Breast epithelium (tissue), 4 donors: ENCODE results near the gene CACNB1. TPM values are rescaled to one million over a fixed set of nuclear protein-coding genes. Genes with fewer than 3 reads are reported as not detected.

Experiments used
- DNase-seq, 2 donors: peaks; one replicate each; pipeline ENCODE4 v3.0.0-alpha.2; 2019; ENCODE audit warnings: low spot score in 2 of 2
- H3K27ac ChIP-seq, 2 donors: fragments of 200-600 bp; sonication (generic) in 1 of 2; one replicate each; pipeline ENCODE4 v1.5.1; 2016 to 2019; ENCODE audit warnings: mild to moderate bottlenecking in 1 of 2
- H3K27me3 ChIP-seq, 2 donors: fragments of 200-600 bp; sonication (generic) in 1 of 2; one replicate each; pipeline versions ENCODE4 v1.5.1 to v1.6.0; 2017 to 2019; ENCODE audit warnings: control low read depth in 1 of 2, mild to moderate bottlenecking in 1 of 2
- H3K36me3 ChIP-seq: fragments of 200-600 bp; one replicate; pipeline ENCODE4 v1.5.1; 2019
- H3K4me1 ChIP-seq, 2 donors: fragments of 200-600 bp; sonication (generic); one replicate each; pipeline ENCODE4 v1.5.1; 2016 to 2019; ENCODE audit warnings: control low read depth in 1 of 2
- H3K4me3 ChIP-seq, 3 donors: fragments of 200-600 bp; sonication (generic); 1 replicate in 2 of 3; 2 replicates in 1 of 3; pipeline ENCODE4 v1.5.1; 2016 to 2019; ENCODE audit warnings: mild to moderate bottlenecking in 3 of 3, moderate library complexity in 2 of 3
- H3K9me3 ChIP-seq, 2 donors: fragments of 200-600 bp; sonication (generic) in 1 of 2; one replicate each; pipeline ENCODE4 v1.5.1; 2016 to 2019; ENCODE audit warnings: control low read depth in 1 of 2
- POLR2A ChIP-seq: fragments of 450-650 bp; IDR thresholded peaks from one replicate; pipeline ENCODE4 v1.6.1; 2016; ENCODE audit warnings: antibody characterized with exemption, mild to moderate bottlenecking, moderate library complexity
- POLR2AphosphoS5 ChIP-seq, 3 donors: sonication (generic); formaldehyde crosslinking; IDR thresholded peaks; one replicate each; pipeline ENCODE4 v1.6.1; 2017; ENCODE audit warnings: antibody characterized with exemption in 3 of 3
- intact Hi-C: fragments of 100-400 bp; cut with DNase I; formaldehyde crosslinking; loops from one replicate; pipeline ENCODE4 v1.15.1; 2023; ENCODE audit warnings: low total_unique reads
- total RNA-seq, 3 donors: library from RNA; depleted of rRNA; stranded (reverse); fragments of >200 nt; gene quantifications; one replicate each; pipeline ENCODE4 v1.1.0, GENCODE V29; 2016
- TF ChIP-seq, protein P1 (sequence below), 3 donors: fragments of 450-650 bp; IDR thresholded peaks; one replicate each; pipeline ENCODE4 v1.5.1; 2016 to 2017; ENCODE audit warnings: antibody characterized with exemption in 3 of 3, mild to moderate bottlenecking in 3 of 3, moderate library complexity in 3 of 3

Gene CACNB1
- total RNA-seq, 3 donors from 2014 or later = 12.8 to 21.2 (median 13.9) TPM

DNA sequence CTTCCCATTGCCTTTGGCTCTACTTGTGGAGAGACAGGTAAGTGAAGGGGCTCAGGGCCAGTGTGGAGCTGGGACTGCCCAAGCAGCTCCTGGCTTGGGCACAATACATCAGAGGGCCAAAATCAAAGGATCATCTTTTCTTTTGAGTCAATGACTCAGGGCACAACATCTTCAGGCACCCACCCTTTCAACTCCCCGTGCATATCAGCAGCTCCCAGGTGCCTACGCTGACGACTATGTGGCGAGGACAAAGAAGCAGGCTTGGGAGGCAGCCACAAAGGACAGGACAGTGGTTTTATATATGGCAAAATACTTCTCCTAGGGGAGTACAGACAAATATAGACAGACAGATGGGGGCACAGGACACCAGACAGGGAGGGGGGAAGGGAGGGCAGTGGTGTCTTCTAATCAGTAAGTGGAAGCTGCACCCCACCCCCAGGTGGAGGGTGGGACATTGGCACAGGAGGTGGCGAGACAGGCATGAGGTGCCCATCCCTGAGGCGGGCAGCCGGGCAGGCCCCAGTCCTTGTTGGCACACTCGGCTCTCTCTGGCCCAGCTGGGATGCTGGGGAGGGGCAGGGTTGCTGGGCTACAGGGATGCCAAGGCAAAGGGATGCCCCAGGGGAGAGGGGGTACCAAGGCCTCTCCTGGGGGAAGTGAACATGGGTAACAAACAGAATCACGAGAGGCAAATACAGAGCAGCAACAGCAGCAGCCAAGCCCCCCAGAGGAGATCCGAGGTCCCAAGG, 23.8 kb downstream of the CACNB1 start:
- DNase-seq = no peak
- Histone ChIP-seq H3K4me3 (no peak overlapping the region), H3K27ac (no peak overlapping the region), H3K4me1 (no peaks in the 10 kb centered on the region), H3K27me3 (no peaks in the 10 kb centered on the region), H3K9me3 (no peaks in the 10 kb centered on the region), H3K36me3 (no peaks in the 10 kb centered on the region)
- no peak for TF ChIP-seq POLR2AphosphoS5 (IDR thresholded peaks at IDR 0.05)
- TF ChIP-seq POLR2A = no peak
- TF ChIP-seq, protein P1, sequence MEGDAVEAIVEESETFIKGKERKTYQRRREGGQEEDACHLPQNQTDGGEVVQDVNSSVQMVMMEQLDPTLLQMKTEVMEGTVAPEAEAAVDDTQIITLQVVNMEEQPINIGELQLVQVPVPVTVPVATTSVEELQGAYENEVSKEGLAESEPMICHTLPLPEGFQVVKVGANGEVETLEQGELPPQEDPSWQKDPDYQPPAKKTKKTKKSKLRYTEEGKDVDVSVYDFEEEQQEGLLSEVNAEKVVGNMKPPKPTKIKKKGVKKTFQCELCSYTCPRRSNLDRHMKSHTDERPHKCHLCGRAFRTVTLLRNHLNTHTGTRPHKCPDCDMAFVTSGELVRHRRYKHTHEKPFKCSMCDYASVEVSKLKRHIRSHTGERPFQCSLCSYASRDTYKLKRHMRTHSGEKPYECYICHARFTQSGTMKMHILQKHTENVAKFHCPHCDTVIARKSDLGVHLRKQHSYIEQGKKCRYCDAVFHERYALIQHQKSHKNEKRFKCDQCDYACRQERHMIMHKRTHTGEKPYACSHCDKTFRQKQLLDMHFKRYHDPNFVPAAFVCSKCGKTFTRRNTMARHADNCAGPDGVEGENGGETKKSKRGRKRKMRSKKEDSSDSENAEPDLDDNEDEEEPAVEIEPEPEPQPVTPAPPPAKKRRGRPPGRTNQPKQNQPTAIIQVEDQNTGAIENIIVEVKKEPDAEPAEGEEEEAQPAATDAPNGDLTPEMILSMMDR (IDR thresholded peaks at IDR 0.05) = no peak
- intact Hi-C loops = no loop called here

DNA sequence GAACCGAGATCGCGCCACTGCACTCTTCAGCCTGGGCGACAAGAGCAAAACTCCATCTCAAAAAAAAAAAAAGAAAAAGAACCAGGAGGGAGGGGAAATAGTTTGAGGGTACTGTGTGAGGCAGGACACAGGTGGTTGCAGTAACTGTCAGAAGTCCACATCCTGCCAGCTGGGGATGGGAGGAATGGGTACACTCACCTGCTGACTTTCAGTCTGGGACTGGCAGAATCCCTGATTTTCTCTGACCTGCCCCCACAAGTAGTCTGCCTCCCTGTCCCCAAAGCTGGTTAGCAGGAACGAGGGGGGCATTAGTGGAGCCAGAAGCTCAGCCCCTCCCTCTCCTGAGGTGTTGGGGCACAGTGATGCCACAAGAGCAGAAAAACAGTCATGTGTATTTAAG, 24.4 kb downstream of the CACNB1 start:
- DNase-seq = no peak
- TF ChIP-seq POLR2A = no peak
- TF ChIP-seq, protein P1 (IDR thresholded peaks at IDR 0.05) = no peak
- TF ChIP-seq POLR2AphosphoS5 (IDR thresholded peaks at IDR 0.05) = no peak
- Histone ChIP-seq H3K4me1 (no peaks in the 10 kb centered on the region), H3K4me3 (no peak overlapping the region), H3K9me3 (no peaks in the 10 kb centered on the region), H3K27ac (no peak overlapping the region), H3K27me3 (no peaks in the 10 kb centered on the region), H3K36me3 (no peaks in the 10 kb centered on the region)
- intact Hi-C loops = no loop called here

DNA sequence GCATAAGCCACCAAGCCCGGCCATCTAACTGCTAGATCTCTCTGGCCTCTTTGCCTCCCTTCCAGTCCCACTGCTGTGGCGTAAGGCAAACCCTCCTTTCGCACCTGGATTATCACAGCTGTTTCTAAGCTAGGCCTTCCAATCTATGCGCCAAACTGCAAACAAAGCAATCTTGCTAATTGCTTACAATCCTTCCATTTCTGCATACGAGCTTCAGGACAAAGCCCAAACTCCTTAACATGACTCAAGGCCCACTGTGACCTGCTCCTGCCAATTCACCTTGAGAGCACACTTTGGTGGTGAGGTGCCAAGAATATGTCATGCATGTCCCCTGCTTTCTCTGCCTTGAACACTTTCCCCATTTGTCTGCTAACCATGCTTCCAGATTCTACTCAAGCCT, 25.5 kb downstream of the CACNB1 start:
- TF ChIP-seq POLR2A = no peak
- DNase-seq = no peak
- no peaks in the 10 kb centered on the region for H3K27me3 ChIP-seq
- no peak overlapping the region for H3K4me3 ChIP-seq
- H3K27ac ChIP-seq = no peak overlapping the region
- H3K36me3 ChIP-seq = no peaks in the 10 kb centered on the region
- H3K4me1 ChIP-seq = no peaks in the 10 kb centered on the region
- no peaks in the 10 kb centered on the region for H3K9me3 ChIP-seq
- intact Hi-C loops = no loop called here

DNA sequence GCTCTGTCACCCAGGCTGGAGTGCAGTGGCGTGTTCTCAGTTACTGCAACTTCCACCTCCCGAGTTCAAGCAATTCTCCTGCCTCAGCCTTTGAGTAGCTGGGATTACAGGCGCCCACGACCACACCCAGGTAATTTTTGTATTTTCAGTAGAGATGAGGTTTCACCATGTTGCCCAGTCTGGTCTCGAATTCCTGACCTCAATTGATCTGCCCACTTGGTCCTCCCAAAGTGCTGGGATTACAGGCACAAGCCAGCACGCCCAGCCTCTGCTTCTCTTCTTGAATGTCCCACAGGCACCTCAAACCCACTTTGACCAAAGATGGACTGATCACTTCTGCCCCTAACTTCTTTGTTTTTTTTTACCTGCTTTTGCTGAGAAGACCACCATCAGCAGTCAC, 26.9 kb downstream of the CACNB1 start:
- no peak for DNase-seq
- no peaks in the 10 kb centered on the region for H3K36me3 ChIP-seq
- H3K4me1 ChIP-seq = no peaks in the 10 kb centered on the region
- H3K4me3 ChIP-seq = no peak overlapping the region
- no peaks in the 10 kb centered on the region for H3K27me3 ChIP-seq
- H3K9me3 ChIP-seq = no peaks in the 10 kb centered on the region
- intact Hi-C loops = no loop called here
- no peak overlapping the region for H3K27ac ChIP-seq
- no peak for TF ChIP-seq POLR2A
- TF ChIP-seq POLR2AphosphoS5 (IDR thresholded peaks at IDR 0.05) = no peak
- TF ChIP-seq, protein P1 (IDR thresholded peaks at IDR 0.05) = no peak

DNA sequence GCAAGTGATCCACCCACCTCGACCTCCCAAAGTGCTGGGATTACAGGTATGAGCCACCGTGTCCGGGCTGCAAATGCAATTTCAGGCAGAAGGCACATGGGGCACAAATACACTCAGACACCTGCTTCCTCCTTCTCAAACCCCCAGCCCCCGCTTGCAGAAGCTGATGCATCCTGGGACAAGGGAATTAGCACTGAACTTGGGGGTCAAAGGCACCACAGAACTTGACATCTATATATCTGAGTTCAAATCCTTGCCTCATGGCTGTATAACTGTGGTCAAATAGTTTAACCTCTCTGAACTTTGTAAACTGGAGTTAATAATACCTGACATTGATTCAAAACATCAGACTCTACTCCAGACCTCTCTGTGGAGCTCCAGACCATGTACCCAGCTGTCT, 27.4 kb downstream of the CACNB1 start:
- intact Hi-C loops = no loop called here
- TF ChIP-seq POLR2AphosphoS5 (IDR thresholded peaks at IDR 0.05) = no peak
- no peak for TF ChIP-seq POLR2A
- TF ChIP-seq, protein P1 (IDR thresholded peaks at IDR 0.05) = no peak
- DNase-seq = no peak
- Histone ChIP-seq H3K4me1 (no peaks in the 10 kb centered on the region), H3K4me3 (no peak overlapping the region), H3K9me3 (no peaks in the 10 kb centered on the region), H3K27ac (no peak overlapping the region), H3K36me3 (no peaks in the 10 kb centered on the region), H3K27me3 (no peaks in the 10 kb centered on the region)

DNA sequence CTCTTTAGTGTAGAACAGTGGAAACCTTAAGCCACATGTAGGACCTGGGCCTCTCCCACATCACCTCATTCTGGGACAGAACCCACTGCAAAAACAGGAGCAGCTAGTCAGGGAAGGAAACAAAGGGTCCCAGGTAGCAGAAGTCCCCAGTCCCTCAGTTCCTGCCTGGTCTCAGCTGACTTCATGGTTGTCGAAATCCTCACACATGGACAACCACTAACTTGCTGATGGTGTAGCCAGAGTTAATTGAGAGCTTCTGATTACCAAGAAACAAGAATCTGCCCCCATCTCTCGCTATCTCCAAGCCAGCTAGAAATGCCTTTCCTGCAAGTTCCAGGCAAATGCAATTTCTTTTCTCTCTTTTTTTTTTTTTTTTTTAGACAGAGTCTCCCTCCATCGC, 28.0 kb downstream of the CACNB1 start:
- H3K4me3 ChIP-seq = no peak overlapping the region
- H3K27me3 ChIP-seq = no peaks in the 10 kb centered on the region
- TF ChIP-seq, protein P1 (IDR thresholded peaks at IDR 0.05) = no peak
- TF ChIP-seq POLR2A (no peak), POLR2AphosphoS5 (IDR thresholded peaks at IDR 0.05) (no peak)
- no peaks in the 10 kb centered on the region for H3K4me1 ChIP-seq
- no peaks in the 10 kb centered on the region for H3K36me3 ChIP-seq
- no peak for DNase-seq
- no peak overlapping the region for H3K27ac ChIP-seq
- no peaks in the 10 kb centered on the region for H3K9me3 ChIP-seq
- intact Hi-C loops = no loop called here
